Activated B cell treated with CpG ODN at 0.5 μM for 24 hours (primary cell): ENCODE measurements around the gene TTC4. TPM values are rescaled to one million over a fixed set of nuclear protein-coding genes. Genes with fewer than 3 reads are reported as not detected.

Experiments
- ATAC-seq: fragments of 200-7000 bp; cut with Tn5 transposase; one replicate; pipeline ENCODE4 v1.10.0; 2021; ENCODE audit warnings: low read depth, mild to moderate bottlenecking, moderate library complexity
- CTCF ChIA-PET: fragments of 350-600 bp; sonication (Branson Sonifier 250); formaldehyde crosslinking; loops from one replicate; lab custom pipeline; 2021; ENCODE audit warnings: antibody characterized with exemption; lab: Charles Lee
- POLR2A ChIA-PET: fragments of 350-600 bp; sonication (Branson Sonifier 250); formaldehyde crosslinking; loops from one replicate; lab custom pipeline; 2021; ENCODE audit warnings: antibody characterized with exemption; lab: Charles Lee
- DNase-seq: peaks from one replicate; pipeline ENCODE4 v3.0.0; 2022
- H3K27ac Mint-ChIP-seq: one replicate; pipeline ENCODE4 v1.8.0; 2020; ENCODE audit warnings: mixed read lengths
- H3K27me3 Mint-ChIP-seq: one replicate; pipeline ENCODE4 v1.8.0; 2021; ENCODE audit warnings: mixed read lengths
- H3K36me3 Mint-ChIP-seq: one replicate; pipeline ENCODE4 v1.8.0; 2021; ENCODE audit warnings: low read depth, mixed read lengths
- H3K4me1 Mint-ChIP-seq: one replicate; pipeline ENCODE4 v1.8.0; 2021; ENCODE audit warnings: mixed read lengths
- H3K4me3 Mint-ChIP-seq: one replicate; pipeline ENCODE4 v1.8.0; 2020; ENCODE audit warnings: mild to moderate bottlenecking, mixed read lengths
- H3K9me3 Mint-ChIP-seq: one replicate; pipeline ENCODE4 v1.8.0; 2020; ENCODE audit warnings: mixed read lengths
- CTCF ChIP-seq: fragments of 200-600 bp; IDR thresholded peaks from one replicate; pipeline ENCODE4 v1.8.0; 2022; ENCODE audit warnings: antibody characterized with exemption, mild to moderate bottlenecking
- intact Hi-C: fragments of 100-400 bp; cut with micrococcal nuclease; formaldehyde crosslinking; loops from one replicate; pipeline ENCODE4 v1.15.1; 2024
- total RNA-seq: library from RNA; stranded (reverse); gene quantifications from 2 replicates; pipeline ENCODE4 v1.2.3, GENCODE V29; 2022

The TTC4 gene
- total RNA-seq, 1 donor from 2014 or later: 30.8 TPM

GRCh38 chr1:54714881-54715492 is 674 bp upstream of the TTC4 start:
- no peak for TF ChIP-seq CTCF
- Mint-ChIP-seq H3K27me3 (peaks cover 3% of the 10 kb centered on the region), H3K4me3 (peak overlapping the region; percentile 94), H3K36me3 (peaks cover 24% of the 10 kb centered on the region), H3K4me1 (peaks cover 30% of the 10 kb centered on the region), H3K9me3 (no peaks in the 10 kb centered on the region), H3K27ac (peak overlapping the region; percentile 83)
- ChIA-PET CTCF (interaction anchor here (0.6 to 2.7 kb wide), 3 partner anchors 86 to 1437 kb away, joined by 3 to 10 read pairs (median 3); partner anchors contain the start of gene TTC22), POLR2A (interaction anchor here (0.5 to 2.8 kb wide), 9 partner anchors 10 to 877 kb away, joined by 3 to 15 read pairs (median 5); partner anchors contain the start of genes IFT25, NDC1, PARS2 and SSBP3)
- intact Hi-C loops: loop anchor here (1.0 to 5.0 kb wide), 9 partner anchors 49 to 1388 kb away; partner anchors contain the start of genes CYB5RL, DHCR24, IFT25 and LRP8
- DNase-seq (no peak), ATAC-seq (no peak)

GRCh38 chr1:54716299-54717047 is 812 bp downstream of the TTC4 start:
- no peaks in the 10 kb centered on the region for H3K9me3 Mint-ChIP-seq

GRCh38 chr1:54721719-54722118 is 6.1 kb downstream of the TTC4 start:
- no peak for DNase-seq
- no peaks in the 10 kb centered on the region for H3K27me3 Mint-ChIP-seq
- peaks cover 74% of the 10 kb centered on the region for H3K36me3 Mint-ChIP-seq
- no peak for ATAC-seq
- H3K9me3 Mint-ChIP-seq: peaks cover 8% of the 10 kb centered on the region
- no peak overlapping the region for H3K27ac Mint-ChIP-seq
- no peak overlapping the region for H3K4me3 Mint-ChIP-seq
- ChIA-PET CTCF (no interaction called here), POLR2A (no interaction called here)
- peaks cover 14% of the 10 kb centered on the region for H3K4me1 Mint-ChIP-seq
- TF ChIP-seq CTCF: no peak
- intact Hi-C loops: no loop called here

More at GRCh38 chr1:54716299-54717047, 812 bp downstream of the TTC4 start:
- DNase-seq: no peak
- ChIA-PET POLR2A (interaction anchor here (1.0 to 2.8 kb wide), 6 partner anchors 47 to 771 kb away, joined by 3 to 15 read pairs (median 7); partner anchors contain the start of genes IFT25, PARS2, SSBP3 and TCEANC2), CTCF (interaction anchor here (2.7 kb wide), 1 partner anchor 84 kb away, joined by 10 read pairs; the partner anchor contains the start of gene TTC22)
- TF ChIP-seq CTCF: no peak
- H3K27me3 Mint-ChIP-seq: no peaks in the 10 kb centered on the region
- peaks cover 30% of the 10 kb centered on the region for H3K4me1 Mint-ChIP-seq
- H3K36me3 Mint-ChIP-seq: peaks cover 32% of the 10 kb centered on the region
- ATAC-seq: no peak
- intact Hi-C loops: loop anchor here (5.0 kb wide), 5 partner anchors 171 to 1389 kb away; partner anchors contain the start of genes CYB5RL, DHCR24, IFT25 and LRP8
- H3K4me3 Mint-ChIP-seq: peak overlapping the region; percentile 94
- peak overlapping the region; percentile 83 for H3K27ac Mint-ChIP-seq

GRCh38 chr1:54723985-54724384 is 8.3 kb downstream of the TTC4 start:
- CTCF ChIA-PET: no interaction called here
- ATAC-seq: no peak
- POLR2A ChIA-PET: no interaction called here
- peaks cover 4% of the 10 kb centered on the region for H3K4me1 Mint-ChIP-seq
- no peak overlapping the region for H3K27ac Mint-ChIP-seq
- no peaks in the 10 kb centered on the region for H3K27me3 Mint-ChIP-seq
- DNase-seq: no peak
- H3K36me3 Mint-ChIP-seq: peaks cover 86% of the 10 kb centered on the region
- H3K9me3 Mint-ChIP-seq: peaks cover 8% of the 10 kb centered on the region
- no peak overlapping the region for H3K4me3 Mint-ChIP-seq
- intact Hi-C loops: no loop called here
- no peak for TF ChIP-seq CTCF

- POLR2A ChIA-PET: interaction anchor here (0.7 kb wide), 1 partner anchor 9 kb away, joined by 3 read pairs; the partner anchor contains the start of gene TTC4
- no peak overlapping the region for H3K27ac Mint-ChIP-seq
Observed at GRCh38 chr1:54724771-54725170, 9.1 kb downstream of the TTC4 start.

More at GRCh38 chr1:54724771-54725170, 9.1 kb downstream of the TTC4 start:
- TF ChIP-seq CTCF: no peak
- intact Hi-C loops: no loop called here
- no peak overlapping the region for H3K4me3 Mint-ChIP-seq
- DNase-seq (no peak), ATAC-seq (no peak)
- H3K9me3 Mint-ChIP-seq: peaks cover 8% of the 10 kb centered on the region
- no peaks in the 10 kb centered on the region for H3K27me3 Mint-ChIP-seq
- H3K4me1 Mint-ChIP-seq: no peaks in the 10 kb centered on the region
- peaks cover 89% of the 10 kb centered on the region for H3K36me3 Mint-ChIP-seq
- CTCF ChIA-PET: no interaction called here
